ENCODE results near the gene MANSC4. TPM values are rescaled to one million over a fixed set of nuclear protein-coding genes. Genes with fewer than 3 reads are reported as not detected.

Gene MANSC4
- total and polyA plus RNA-seq, 9 of the 15 experiments (the other 6 are each of a cell fraction or from before 2014, with no cell fraction given): not detected

GRCh38 chr12:27797301-27798025 is 17.4 kb upstream of the MANSC4 start:
- CTCF ChIA-PET (ENCODE audit: low intra/inter-chr PET ratio): no interaction called here
- Histone ChIP-seq H4K20me1 (replicated peaks; ENCODE audit: control insufficient read depth, insufficient read depth, low read length) (no peaks in the 10 kb centered on the region), H3K36me3 (ENCODE audit: control insufficient read depth, insufficient read depth, low read length) (peaks cover 37% of the 10 kb centered on the region; the same call in 2 of the 3 replicates)

More at GRCh38 chr12:27797301-27798025, 17.4 kb upstream of the MANSC4 start:
- H2AFZ ChIP-seq (ENCODE audit: low read depth, low read length): no peak overlapping the region
- POLR2A ChIA-PET: interaction anchor here (0.8 kb wide), 1 partner anchor 349 kb away, joined by 3 read pairs; no protein-coding TSS in a partner anchor
- no peaks in the 10 kb centered on the region for H3K27me3 ChIP-seq (ENCODE audit: control insufficient read depth in 2 of 2, insufficient read depth in 2 of 2, low read length in 2 of 2)
- H3K9ac ChIP-seq (ENCODE audit: insufficient read depth in 1 of 2, low read depth in 2 of 2, low read length in 2 of 2): no peak overlapping the region
- intact Hi-C loops (cut with micrococcal nuclease): no loop called here
- H3K4me3 ChIP-seq: no peak overlapping the region
- 92% methylated on average over 24 of the region's 24 CpGs for WGBS (ENCODE audit: insufficient coverage, low coverage, missing lambda C conversion rate)
- no peaks in the 10 kb centered on the region for H3K9me1 ChIP-seq (ENCODE audit: control insufficient read depth, insufficient read depth, low read length)
- no peak for ATAC-seq
- no peaks in the 10 kb centered on the region for H3K79me2 ChIP-seq (ENCODE audit: control insufficient read depth, insufficient read depth, low read length)
- no peaks in the 10 kb centered on the region for H3K9me3 ChIP-seq (replicated peaks; ENCODE audit: control insufficient read depth, insufficient read depth, low read depth, low read length)
- in situ Hi-C loops (cut with MboI): no loop called here
- H3K4me1 ChIP-seq (replicated peaks in 1 of 2; ENCODE audit: control insufficient read depth in 2 of 2, insufficient read depth in 2 of 2, low read length in 2 of 2): no peaks in the 10 kb centered on the region
- TF ChIP-seq POLR2B (IDR thresholded peaks at IDR 0.05; ENCODE audit: low read depth, partially characterized antibody) (no peak), SIRT6 (IDR thresholded peaks at IDR 0.05; ENCODE audit: low read depth, low read length) (no peak), JUN (IDR thresholded peaks at IDR 0.05; ENCODE audit: borderline replicate concordance, low read depth, low read length) (no peak), JUN (CRISPR knock-in tag; IDR thresholded peaks at IDR 0.05; ENCODE audit: borderline replicate concordance) (no peak), NRF1 (conservative IDR thresholded peaks at IDR 0.05 in 1 of 2, IDR thresholded peaks at IDR 0.05 in 1 of 2) (no peak)
- TF ChIP-seq, protein P1, sequence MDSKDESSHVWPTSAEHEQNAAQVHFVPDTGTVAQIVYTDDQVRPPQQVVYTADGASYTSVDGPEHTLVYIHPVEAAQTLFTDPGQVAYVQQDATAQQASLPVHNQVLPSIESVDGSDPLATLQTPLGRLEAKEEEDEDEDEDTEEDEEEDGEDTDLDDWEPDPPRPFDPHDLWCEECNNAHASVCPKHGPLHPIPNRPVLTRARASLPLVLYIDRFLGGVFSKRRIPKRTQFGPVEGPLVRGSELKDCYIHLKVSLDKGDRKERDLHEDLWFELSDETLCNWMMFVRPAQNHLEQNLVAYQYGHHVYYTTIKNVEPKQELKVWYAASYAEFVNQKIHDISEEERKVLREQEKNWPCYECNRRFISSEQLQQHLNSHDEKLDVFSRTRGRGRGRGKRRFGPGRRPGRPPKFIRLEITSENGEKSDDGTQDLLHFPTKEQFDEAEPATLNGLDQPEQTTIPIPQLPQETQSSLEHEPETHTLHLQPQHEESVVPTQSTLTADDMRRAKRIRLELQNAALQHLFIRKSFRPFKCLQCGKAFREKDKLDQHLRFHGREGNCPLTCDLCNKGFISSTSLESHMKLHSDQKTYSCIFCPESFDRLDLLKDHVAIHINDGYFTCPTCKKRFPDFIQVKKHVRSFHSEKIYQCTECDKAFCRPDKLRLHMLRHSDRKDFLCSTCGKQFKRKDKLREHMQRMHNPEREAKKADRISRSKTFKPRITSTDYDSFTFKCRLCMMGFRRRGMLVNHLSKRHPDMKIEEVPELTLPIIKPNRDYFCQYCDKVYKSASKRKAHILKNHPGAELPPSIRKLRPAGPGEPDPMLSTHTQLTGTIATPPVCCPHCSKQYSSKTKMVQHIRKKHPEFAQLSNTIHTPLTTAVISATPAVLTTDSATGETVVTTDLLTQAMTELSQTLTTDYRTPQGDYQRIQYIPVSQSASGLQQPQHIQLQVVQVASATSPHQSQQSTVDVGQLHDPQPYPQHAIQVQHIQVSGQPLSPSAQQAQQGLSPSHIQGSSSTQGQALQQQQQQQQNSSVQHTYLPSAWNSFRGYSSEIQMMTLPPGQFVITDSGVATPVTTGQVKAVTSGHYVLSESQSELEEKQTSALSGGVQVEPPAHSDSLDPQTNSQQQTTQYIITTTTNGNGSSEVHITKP (IDR thresholded peaks at IDR 0.05; ENCODE audit: partially characterized antibody): peak; percentile 80
- no peak overlapping the region for H3K27ac ChIP-seq (ENCODE audit: extremely low read depth, low read depth, low read length)
- BruUV-seq (replicated peaks): no TSS peak
- no peak overlapping the region for H3K4me2 ChIP-seq (ENCODE audit: insufficient read depth, low read length)
- DNase-seq (ENCODE audit: extremely low read depth in 1 of 4, low spot score in 3 of 4): no peak
- no peak for FAIRE-seq

All from K562 (cell line).